H1 (cell line): Measurements from ENCODE around the gene DISC1. TPM values are rescaled to one million over a fixed set of nuclear protein-coding genes. Genes with fewer than 3 reads are reported as not detected.

ENCODE experiments used
- BCL11A ChIP-seq, 2 experiments: IDR thresholded peaks; one replicate each; pipeline ENCODE4 v1.6.1; 2011; ENCODE audit warnings: low read depth in 2 of 2, low read length in 2 of 2, mild to moderate bottlenecking in 2 of 2
- CREB1 ChIP-seq: IDR thresholded peaks from 2 replicates; pipeline ENCODE4 v1.6.1; 2012; ENCODE audit warnings: inconsistent platforms
- CTBP2 ChIP-seq: IDR thresholded peaks from 2 replicates; pipeline ENCODE4 v1.7.0; 2011; ENCODE audit warnings: borderline replicate concordance, mild to moderate bottlenecking, moderate library complexity, mixed read lengths, low read length; ENCODE audit not compliant: insufficient read depth, insufficient read length
- HDAC6 ChIP-seq: IDR thresholded peaks from one replicate; pipeline ENCODE4 v1.7.1; 2012; ENCODE audit warnings: low read depth, mild to moderate bottlenecking, inconsistent platforms, low read length, moderate library complexity
- KDM5A ChIP-seq: fragments of 200-600 bp; IDR thresholded peaks from 2 replicates; pipeline ENCODE4 v1.7.1; 2012; ENCODE audit warnings: mild to moderate bottlenecking, low read length, inconsistent platforms, mixed read lengths
- TAF7 ChIP-seq: optimal IDR thresholded peaks from 2 replicates; pipeline ENCODE3; 2011; ENCODE audit warnings: low read depth, mild to moderate bottlenecking, inconsistent platforms, low read length, moderate library complexity, borderline replicate concordance
- polyA plus RNA-seq, 7 experiments: library from polyadenylated mRNA; depleted of rRNA in 3 of 7; stranded (reverse) in 5 of 7; unstranded in 2 of 7; fragments of >200 nt in 5 of 7; fragments of 200-250 nt in 2 of 7; gene quantifications; 1 replicate in 5 of 7; 2 replicates in 1 of 7; 4 replicates in 1 of 7; pipeline versions ENCODE4 v1.2.1 to v1.2.3, GENCODE V29; 2011 to 2013; ENCODE audit warnings: missing spikeins in 2 of 7, mixed read lengths in 2 of 7
- total RNA-seq: library from RNA; stranded (reverse); fragmentation: NEBNext Ultra II Directional; extraction: Animal tissue kit (Norgen Biotek cat#: 25700); gene quantifications from 2 replicates; pipeline ENCODE4 v1.2.1, GENCODE V29; 2021
- TF ChIP-seq, protein P1 (sequence below): IDR thresholded peaks from 2 replicates; pipeline ENCODE4 v1.6.1; 2011; ENCODE audit warnings: low read length, improper control_type of control experiment

Gene DISC1
- total and polyA plus RNA-seq, 2 of the 8 experiments (the other 6 are each of a cell fraction or from before 2014, with no cell fraction given) = 1.1 to 3.5 TPM

- TF ChIP-seq, protein P1, sequence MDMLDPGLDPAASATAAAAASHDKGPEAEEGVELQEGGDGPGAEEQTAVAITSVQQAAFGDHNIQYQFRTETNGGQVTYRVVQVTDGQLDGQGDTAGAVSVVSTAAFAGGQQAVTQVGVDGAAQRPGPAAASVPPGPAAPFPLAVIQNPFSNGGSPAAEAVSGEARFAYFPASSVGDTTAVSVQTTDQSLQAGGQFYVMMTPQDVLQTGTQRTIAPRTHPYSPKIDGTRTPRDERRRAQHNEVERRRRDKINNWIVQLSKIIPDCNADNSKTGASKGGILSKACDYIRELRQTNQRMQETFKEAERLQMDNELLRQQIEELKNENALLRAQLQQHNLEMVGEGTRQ = no peak
- TF ChIP-seq HDAC6 (no peak), CTBP2 (no peak), BCL11A (IDR thresholded peaks at IDR 0.05; ENCODE audit: low read depth in 2 of 2, low read length in 2 of 2) (no peak), KDM5A (no peak), CREB1 (no peak), TAF7 (no peak)
Observed at GRCh38 chr1:232017759-232018158, 391.2 kb downstream of the DISC1 start (continued).
